Esophagus squamous epithelium (tissue), 4 donors: ENCODE measurements around the gene MTF1.

Experiments used
- CTCF ChIP-seq, 6 experiments: fragments of 450-650 bp in 4 of 6; fragments of 200-600 bp in 2 of 6; sonication (generic) in 2 of 6; IDR thresholded peaks; one replicate each; pipeline ENCODE4 v1.5.1; 2016 to 2019; ENCODE audit warnings: antibody characterized with exemption in 6 of 6, mild to moderate bottlenecking in 4 of 6, moderate library complexity in 4 of 6
- POLR2A ChIP-seq, 4 donors: fragments of 450-650 bp; IDR thresholded peaks; one replicate each; pipeline ENCODE4 v1.6.1; 2017; ENCODE audit warnings: antibody characterized with exemption in 4 of 4, mild to moderate bottlenecking in 4 of 4, moderate library complexity in 3 of 4

GRCh38 chr1:37868466-37868865, 9.1 kb upstream of the MTF1 start:
- TF ChIP-seq CTCF (IDR thresholded peaks at IDR 0.05) (no peak), POLR2A (IDR thresholded peaks at IDR 0.05) (no peak)
